Fibroblast of the aortic adventitia (primary cell): ENCODE measurements around the gene SLIT3. TPM values are rescaled to one million over a fixed set of nuclear protein-coding genes. Genes with fewer than 3 reads are reported as not detected.

Source experiments
- DNase-seq: peaks from one replicate; pipeline ENCODE4 v3.0.0-alpha.2; 2010; ENCODE audit warnings: low read depth
- H3K4me3 ChIP-seq: 2 replicates; pipeline ENCODE4 v1.5.1; 2011; ENCODE audit warnings: low read depth, mild to moderate bottlenecking, control low read depth, low read length, moderate library complexity
- total RNA-seq: library from RNA; depleted of rRNA; stranded (reverse); fragments of >200 nt; gene quantifications from 2 replicates; pipeline ENCODE4 v1.2.3, GENCODE V29; 2012; ENCODE audit warnings: low replicate concordance
- TF ChIP-seq, protein P1 (sequence below): IDR thresholded peaks from 2 replicates; pipeline ENCODE4 v1.5.1; 2011; ENCODE audit warnings: mild to moderate bottlenecking, low read length, control low read depth, inconsistent platforms; ENCODE audit not compliant: insufficient read depth

SLIT3 gene
- total RNA-seq, 1 donor, result 65.3 TPM

DNA sequence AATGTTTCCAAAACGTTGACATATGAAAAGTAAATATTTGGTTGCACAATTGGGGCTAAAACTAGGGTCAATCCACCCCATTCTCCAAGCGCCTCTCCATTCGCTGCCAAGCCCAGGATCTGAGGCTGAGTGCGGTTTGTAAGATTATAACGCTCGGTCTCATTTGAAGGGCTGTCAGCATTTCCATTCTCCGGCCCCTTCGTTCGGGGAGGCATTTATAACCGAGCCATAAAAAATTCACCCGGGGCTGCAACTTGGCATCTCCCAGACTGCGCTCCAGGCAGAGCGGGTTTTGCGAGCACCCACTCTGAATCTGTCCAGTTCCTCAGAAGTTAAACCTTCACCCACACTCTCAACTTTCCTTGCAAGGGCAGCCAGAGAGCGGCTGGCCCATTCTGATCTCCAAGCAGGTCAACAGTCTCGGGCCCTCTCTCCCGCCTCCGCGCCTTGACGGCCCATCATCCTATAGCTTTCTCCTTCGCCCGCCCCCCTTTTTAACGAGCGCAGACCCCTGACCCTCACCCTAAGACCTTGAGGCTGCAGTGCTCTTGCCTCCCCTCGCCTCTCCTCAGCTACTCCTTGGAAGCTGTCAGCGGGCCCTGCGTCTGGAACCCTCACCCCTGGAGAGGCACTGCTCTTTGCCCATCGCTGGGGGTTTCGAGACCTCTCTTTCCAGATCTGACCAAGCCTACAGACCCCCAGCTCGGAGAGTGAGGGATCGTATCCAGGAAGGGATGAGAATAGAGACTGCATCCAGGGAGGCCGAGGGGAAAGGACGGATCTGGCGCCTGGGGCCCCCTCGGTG lies 1.1 kb downstream of the SLIT3 start:
- peak overlapping the region; percentile 86 for H3K4me3 ChIP-seq
- peak; percentile 83 for DNase-seq
- TF ChIP-seq, protein P1, sequence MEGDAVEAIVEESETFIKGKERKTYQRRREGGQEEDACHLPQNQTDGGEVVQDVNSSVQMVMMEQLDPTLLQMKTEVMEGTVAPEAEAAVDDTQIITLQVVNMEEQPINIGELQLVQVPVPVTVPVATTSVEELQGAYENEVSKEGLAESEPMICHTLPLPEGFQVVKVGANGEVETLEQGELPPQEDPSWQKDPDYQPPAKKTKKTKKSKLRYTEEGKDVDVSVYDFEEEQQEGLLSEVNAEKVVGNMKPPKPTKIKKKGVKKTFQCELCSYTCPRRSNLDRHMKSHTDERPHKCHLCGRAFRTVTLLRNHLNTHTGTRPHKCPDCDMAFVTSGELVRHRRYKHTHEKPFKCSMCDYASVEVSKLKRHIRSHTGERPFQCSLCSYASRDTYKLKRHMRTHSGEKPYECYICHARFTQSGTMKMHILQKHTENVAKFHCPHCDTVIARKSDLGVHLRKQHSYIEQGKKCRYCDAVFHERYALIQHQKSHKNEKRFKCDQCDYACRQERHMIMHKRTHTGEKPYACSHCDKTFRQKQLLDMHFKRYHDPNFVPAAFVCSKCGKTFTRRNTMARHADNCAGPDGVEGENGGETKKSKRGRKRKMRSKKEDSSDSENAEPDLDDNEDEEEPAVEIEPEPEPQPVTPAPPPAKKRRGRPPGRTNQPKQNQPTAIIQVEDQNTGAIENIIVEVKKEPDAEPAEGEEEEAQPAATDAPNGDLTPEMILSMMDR, result no peak

DNA sequence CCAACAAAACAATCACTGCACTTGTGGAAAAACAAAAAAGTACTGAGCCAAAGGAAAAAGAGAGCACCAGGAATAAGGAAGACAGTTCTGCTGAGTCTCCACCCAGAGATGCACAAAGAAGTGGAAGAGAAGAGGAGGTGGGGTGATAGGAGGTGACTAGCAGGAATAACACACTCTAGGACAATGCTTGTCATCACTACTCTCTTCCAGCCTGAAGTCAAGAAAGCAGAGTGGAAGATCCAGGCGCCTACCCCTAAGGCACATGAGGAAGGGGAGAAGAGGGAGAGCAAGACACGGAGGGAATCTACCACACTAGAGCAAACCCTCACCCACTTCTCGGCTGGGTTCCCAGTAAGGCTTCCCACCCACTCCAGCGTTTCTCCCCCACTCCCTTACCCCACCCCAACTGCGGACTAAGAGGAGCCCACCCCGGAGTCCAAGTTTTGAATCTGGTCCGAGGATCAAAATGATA lies 1.7 kb downstream of the SLIT3 start:
- H3K4me3 ChIP-seq, result peak overlapping the region; percentile 86
- DNase-seq, result no peak

DNA sequence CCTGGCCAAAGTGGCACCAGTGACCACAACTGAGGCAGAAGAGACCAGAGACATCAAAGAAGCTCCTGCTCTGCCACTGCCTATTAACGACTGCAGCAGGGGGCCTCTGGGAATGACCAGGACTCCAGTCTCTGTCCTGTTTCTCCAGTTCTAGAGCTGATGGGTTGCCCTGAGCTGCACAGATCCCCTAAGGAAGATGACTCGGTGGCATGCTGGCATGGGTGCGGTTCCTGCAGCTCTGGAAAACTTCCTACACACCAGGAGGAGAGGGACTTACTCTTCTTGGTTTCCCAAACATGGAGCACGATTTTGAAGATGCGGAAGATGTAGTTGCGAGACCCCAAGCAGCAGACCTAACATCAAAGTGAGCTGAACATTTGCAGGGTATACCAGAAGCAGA lies 2.7 kb downstream of the SLIT3 start:
- H3K4me3 ChIP-seq, result peak overlapping the region; percentile 86
- DNase-seq, result no peak
- TF ChIP-seq, protein P1, result no peak

More for the DNA sequence above, 1.7 kb downstream of the SLIT3 start:
- TF ChIP-seq, protein P1, result no peak

DNA sequence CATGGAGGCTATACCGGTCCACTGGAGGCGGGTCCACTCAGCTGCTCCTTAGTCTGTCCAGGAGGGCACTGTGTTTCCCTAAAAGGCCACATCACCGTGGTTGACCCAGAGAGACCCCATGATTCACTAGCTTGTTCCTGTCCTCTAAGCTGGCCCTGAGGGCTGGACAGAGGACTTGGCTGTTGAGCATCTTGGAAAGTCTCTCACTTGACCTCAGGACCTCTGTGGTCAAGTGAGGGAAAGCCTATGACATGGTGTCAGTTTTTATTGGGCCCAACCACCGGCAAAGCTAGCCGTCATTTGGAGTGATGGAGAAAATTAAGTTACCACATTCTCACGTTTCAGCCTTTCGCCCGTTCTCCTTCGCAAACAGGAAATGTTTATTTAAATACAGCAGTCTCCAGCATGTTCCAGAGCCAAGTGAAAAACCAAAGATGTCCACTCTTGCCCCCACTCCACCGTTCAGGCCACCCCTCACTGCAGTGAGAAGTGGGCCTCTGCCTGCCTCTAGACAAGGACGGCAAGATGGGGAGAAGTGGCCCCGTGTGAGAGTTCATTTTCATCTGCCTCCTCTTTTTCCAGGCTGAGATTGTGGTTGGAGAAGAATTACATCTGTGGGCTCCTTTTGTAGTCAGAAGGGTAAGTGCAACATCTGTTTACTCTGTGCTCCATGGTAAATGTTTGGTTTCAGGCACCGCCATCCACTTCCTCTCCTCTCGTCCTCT lies 4.4 kb downstream of the SLIT3 start:
- no peak overlapping the region for H3K4me3 ChIP-seq
- peak; percentile 52 for DNase-seq
- TF ChIP-seq, protein P1, result no peak

DNA sequence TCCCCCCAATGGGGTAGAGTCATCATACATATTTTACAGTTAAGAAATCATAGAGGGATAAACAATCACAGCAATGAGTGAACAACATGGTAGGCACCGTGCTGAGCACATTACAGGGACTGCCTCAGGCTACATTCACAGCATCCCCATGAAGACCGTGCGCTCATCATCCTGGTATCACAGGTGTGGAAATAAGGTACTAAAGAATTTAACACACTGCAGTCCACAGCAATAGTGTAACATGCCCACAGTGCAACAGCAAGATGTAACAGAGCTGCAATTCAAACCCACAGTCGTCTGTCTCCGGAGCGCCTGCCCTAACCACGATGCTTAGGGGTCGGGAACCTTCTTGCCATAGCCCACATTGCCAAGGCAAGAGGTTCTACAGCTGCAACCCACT lies 5.6 kb downstream of the SLIT3 start:
- H3K4me3 ChIP-seq, result no peak overlapping the region
- no peak for DNase-seq
- TF ChIP-seq, protein P1, result no peak

DNA sequence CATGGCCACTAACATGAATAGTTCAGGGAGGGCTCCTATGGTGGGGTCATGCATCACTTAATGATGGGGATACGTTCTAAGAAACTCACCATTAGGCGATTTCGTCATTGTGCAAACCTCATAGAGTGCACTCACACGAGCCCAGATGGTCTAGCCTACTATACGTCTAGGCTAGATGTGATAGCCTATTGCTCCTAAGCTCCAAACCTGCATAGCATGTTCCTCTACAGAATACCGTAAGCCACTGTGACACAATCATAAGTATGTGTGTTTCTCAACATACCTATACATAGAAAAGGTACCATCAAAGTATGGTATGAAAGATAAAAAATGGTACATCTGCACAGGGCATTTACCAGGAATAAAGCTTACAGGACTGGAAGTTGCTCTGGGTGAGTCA lies 6.3 kb downstream of the SLIT3 start:
- TF ChIP-seq, protein P1, result no peak
- no peak overlapping the region for H3K4me3 ChIP-seq
- DNase-seq, result no peak
